ENCODE results near the gene RLN3.
"Not testable (repeated sequence)": the region's sequence is repeated elsewhere in the genome, so short reads cannot be mapped to it uniquely, and the experiment has no call there.

RLN3 gene

DNA sequence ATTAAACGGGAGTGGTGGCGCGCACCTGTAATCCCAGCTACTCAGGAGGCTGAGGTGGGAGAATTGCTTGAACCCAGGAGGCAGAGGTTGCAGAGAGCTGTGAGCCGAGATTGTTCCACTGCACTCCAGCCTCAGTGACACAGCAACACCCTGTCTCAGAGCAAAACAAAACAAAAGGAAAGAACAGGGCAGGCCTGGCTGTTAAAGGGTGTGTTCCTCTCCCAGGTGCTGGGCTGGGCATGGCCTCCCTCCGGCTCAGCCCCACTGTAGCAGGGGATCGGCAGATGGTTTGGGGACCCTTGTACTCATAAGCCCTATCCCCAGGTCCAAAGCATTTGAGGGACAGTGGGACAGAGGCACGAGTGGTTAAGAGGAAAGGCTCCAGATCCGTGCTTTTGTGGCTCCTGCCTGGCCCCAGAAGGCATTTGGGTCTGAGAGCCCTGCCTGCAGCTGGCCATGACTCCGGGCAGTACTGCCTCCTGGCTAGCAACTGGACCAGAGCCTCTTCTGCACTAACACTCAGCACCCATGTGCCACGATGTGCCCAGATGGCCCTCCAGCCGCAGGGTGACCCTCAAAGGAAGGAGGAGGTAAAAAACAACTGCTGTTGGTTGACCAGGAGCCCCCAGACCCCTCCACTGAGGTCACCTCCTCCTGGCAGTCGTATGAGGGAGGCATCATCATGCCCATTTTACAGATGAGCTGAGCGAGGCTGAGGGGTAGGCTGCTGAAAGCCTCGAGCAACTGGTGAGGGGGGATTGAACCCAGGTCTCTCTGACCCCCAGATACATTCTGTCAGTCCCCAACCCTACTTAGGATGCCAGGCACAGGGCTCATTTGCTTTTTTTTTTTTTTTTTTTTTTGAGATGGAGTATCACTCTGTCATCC, 31.8 kb upstream of the RLN3 start:
- FAIRE-seq = no peak

DNA sequence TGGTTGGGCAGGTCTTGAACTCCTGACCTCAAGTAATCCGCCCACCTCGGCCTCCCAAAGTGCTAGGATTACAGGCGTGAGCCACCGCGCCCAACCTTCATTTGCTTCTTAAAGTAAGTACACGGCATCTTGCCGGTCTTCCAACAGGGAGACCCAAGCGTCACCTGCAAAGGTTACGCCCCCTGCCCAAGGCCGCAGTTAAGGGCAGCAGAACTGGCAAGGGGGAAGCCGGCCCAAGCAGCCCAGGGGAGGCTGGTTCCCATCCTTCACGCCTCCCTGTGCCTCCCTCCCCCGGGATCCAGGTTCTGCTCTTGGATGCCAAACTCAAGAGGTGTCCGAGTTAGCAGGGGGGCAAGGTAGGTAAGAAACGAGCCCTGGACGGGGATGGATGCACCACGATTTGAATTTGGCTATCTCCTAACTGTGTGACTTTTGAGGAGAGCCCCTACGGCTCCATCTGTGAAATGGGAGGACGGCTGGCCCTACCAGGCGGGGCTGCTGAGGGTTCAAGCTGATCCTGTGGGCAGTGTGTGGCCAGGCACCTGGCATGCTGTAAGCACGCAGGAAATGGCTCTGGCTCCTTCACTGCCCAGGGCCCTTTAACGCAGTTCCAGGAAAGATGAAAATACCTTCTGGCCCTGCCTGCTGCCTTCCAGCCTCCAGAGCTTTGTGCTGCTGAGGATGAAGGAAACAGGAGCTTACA, 30.9 kb upstream of the RLN3 start:
- no peak for FAIRE-seq

DNA sequence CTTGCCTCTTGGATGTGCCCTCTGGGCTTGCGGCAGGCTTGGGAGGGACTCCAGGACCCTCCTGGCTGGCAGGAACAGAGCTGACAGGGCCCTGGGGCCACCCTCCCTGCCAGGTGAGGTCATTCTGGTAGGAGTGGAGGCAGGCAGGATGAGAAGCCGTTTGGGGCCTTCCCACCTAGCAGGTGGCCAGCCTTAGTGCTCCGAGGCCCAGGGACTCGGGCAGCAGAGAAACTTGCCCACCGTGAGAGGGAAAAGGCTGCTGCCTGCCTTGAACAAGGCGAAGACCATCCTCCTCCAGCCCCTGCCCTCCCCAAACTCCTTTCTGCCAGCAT, 30.4 kb upstream of the RLN3 start:
- no peak for FAIRE-seq

DNA sequence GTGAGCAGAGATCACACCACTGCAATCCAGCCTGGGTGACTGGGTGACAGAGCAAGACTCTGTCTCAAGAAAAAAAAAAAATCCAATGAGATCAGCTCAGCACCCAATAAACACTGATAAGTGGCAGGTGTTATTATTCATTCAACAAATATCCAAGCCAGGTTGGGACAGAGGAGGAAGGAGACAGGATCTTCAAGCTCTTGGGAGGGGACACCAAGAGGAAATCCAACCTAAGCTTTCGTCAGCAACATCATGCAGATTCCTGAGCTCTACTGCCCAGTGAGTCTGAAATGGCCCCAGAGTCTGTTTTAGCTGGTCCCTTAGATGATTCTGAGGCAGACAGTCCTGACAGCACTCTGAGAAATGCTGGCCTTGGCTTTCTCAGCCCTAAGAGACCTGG, 29.5 kb upstream of the RLN3 start:
- no peak for FAIRE-seq

DNA sequence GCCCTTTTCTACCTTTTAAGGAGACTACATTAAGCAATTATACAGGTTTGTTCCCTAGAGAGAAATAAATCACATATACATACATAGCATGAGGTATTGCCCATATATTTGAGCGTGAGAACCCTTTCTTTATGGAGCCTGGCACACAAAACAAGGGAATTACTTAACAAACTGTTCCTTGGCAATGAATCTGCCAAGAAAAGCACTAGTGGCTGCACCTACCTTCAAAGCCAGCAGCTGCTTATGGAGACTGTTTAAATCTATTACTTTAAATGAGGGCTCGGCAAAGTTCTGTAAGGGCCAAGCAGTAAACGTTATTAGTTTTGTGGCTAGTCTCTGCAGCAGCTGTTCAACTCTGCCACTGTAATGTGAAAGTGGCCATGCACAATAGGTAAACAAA, 28.9 kb upstream of the RLN3 start:
- FAIRE-seq = no peak

DNA sequence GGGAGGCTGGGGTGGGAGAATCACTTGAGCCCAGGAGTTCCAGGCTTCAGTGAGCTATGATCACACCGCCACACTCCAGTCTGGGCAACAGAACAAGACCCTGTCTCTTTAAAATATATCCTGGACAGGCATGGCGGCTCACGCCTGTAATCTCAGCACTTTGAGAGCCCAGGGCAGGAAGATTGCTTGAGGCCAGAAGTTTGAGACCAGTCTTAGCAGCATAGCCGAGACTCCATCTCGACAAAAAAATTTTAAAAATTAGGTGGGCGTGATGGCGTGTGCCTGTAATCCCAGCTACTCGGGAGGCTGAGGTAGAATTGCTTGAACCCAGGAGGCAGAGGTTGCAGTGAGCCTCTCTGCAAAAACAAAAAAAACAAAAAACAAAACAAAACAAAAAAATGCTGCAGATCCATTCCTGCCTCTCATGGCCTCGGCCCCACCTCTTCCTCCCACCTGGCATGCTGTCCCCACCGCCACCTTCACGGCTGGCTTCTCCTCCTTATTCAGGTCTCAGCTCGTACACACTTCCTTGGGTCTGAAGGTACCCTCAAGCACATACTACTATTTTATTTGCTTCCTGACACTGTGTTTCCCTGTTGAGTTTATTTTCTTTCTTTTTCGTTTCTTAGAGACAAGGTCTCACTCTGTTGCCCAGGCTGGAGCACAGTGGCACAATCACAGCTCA, 27.1 kb upstream of the RLN3 start:
- FAIRE-seq = no peak

DNA sequence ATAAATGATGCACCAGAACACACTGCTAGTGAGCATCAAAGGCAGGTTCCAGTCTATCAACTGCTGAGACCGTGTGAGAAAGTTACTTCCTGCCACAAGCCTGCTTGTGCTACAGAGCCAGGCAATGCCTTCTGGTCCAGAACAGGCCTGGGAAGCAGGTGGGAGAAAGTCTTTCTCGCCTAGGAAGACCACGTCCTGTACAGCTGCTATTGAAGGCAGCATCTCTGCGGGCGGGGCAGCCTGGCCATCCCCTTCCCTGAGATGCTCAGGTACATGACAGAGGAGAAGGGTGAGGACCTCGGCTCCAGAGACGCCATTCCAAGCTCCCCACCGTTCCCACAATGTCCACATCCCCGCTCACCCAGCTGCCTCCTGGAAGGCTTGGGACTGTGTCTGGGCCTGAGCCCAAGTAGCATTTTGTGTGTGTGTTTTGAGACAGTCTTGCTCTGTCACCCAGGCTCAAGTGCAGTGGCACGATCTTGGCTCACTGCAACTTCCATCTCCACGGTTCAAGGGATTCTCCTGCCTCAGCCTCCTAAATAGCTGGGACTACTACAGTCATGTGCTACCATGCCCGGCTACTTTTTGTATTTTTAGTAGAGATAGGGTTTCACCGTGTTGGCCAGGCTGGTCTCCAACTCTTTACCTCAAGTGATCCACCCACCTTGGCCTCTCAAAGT, 25.2 kb upstream of the RLN3 start:
- no peak for FAIRE-seq

DNA sequence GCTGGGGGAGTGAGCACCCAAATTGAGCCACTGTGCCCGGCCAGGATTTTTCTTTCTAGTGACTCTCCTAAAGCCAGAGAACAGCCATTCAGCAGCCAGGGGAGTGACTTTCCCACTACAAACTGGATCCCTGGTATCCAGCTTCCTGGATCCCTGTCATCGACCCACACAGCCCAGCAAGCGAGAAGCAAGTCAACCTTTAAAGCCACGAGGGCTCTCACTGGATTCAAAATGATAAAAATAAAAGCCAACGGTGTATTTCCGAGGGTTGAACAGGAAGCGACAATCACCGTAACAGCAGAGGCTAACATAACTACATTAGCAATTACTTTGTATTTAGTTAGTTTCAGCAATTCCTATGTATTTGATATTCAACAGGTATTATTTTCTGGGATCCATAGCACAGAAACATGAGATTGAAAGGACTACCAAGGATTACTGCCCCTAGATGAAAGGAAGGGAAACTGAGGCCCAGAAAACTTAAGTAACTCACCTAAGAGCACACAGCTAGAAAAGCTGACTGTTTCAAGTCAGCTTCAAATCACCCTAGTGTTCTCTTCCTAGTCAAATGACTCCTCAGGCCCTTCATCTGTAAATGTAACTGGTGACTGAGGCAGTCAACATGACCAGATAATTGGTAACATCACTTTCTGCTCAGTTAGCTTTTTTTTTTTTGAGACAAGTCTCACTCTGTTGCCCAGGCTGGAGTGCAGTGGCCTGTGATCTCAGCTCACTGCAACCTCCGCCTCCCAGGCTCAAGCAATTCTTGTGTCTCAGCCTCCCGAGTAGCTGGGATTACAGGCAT, 24.5 kb upstream of the RLN3 start:
- FAIRE-seq = no peak

DNA sequence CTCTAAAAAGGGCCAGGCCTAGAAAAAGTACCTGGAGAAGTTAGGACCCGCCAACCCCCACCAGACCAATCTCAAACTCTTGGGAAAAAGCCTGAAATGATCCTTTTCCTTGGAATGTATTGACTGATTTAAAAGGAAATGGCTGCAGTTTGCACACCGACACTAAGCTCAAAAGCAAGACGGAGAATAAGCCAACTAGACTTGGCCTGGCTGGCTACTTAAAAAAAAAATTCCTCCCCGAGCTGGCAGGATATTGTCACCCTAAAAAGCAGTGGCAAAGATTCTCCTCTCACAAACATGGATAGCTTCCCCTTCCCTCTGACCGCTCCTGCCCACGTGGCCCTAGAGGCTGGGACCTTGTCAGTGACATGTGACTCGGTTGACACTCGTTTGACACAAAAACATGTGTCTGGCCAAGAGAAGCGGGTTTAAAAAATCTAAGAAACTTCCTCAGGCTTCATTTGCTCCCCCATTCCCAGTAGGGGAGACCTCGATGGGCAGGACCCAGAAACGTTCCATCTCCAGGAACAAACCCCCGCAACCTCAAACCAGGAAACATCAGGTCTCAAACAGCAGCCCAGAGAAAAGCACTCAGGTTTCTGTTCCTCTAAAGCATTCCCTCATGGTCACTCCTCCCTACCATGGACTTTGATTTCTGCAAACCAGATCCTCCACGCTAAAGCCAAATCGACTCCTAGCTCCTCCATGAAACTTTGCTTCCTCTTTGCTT, 23.2 kb upstream of the RLN3 start:
- no peak for FAIRE-seq

DNA sequence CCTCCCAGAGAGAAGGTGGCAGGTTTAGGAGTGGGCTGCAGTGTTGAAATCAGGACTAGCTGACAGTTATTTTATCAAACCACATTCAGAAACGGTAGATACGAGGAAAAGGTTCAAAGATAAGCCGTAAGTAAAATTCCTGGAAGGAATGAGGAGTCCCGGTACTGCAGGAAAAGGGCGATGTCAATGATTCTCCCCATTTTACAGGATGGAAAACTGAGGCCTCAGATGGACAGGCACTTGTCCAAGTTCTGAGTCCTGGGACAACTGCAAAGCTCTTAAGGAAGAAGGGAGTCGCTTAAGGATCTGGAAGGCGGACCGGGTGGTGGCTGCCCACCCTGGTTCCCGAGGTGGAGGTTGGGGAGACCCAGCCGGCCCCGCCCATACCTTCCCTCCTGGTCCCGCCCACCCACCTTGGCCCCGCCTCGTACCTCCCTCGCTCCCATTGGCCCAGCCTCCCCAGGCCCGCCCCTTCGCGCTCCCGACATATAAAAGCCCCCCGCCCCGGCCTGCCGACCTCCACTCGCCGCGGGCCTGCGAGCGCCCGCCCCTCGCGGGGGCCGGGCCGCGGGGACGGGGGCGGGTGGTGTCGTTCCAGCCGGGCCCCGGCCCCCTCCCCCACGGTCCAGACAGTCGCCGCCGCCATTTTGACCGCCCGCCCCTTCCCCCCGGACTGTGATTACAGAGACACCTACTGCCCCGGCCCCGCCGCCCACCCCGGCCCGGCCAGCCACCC, 22.4 kb upstream of the RLN3 start:
- no peak for FAIRE-seq

DNA sequence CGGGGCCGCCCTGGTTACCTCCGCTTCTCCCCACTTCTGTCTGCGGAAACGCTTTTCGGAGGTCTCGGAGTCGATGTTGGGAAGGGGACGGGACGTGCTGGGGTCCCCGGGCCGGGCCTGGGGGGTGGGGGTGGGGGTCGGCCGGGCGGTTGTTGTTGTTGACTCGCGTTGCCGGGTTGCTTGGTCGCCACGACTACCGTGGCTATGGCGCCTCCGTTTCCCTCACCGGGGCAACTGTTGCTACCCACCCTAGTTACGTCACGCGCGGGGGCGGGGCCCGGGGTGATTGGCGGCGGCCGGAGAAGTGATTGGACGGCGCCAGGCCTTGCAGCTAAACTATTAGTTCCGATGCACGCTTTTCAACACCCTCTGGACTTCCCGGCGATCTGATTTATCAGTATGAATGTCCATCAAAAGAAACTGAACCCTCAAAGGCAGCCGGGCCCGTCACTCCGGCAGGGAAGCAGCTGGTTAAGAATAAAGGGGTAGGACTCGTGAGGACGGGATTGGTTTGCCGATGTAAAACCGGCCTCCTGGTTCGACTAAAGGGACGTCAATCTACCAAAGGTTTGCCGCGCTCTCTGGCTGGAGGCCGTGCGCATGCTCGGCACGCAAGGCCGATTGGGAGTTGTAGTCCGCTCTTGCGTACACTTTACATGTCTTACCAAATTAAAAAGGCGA, 21.7 kb upstream of the RLN3 start, which contains the start of gene RFX1:
RFX1 (minus strand) TSS at position 236 of the 681 bp plus-strand sequence. CDS start 12,477 bp downstream, outside the sequence.
- FAIRE-seq = peak; percentile 96

DNA sequence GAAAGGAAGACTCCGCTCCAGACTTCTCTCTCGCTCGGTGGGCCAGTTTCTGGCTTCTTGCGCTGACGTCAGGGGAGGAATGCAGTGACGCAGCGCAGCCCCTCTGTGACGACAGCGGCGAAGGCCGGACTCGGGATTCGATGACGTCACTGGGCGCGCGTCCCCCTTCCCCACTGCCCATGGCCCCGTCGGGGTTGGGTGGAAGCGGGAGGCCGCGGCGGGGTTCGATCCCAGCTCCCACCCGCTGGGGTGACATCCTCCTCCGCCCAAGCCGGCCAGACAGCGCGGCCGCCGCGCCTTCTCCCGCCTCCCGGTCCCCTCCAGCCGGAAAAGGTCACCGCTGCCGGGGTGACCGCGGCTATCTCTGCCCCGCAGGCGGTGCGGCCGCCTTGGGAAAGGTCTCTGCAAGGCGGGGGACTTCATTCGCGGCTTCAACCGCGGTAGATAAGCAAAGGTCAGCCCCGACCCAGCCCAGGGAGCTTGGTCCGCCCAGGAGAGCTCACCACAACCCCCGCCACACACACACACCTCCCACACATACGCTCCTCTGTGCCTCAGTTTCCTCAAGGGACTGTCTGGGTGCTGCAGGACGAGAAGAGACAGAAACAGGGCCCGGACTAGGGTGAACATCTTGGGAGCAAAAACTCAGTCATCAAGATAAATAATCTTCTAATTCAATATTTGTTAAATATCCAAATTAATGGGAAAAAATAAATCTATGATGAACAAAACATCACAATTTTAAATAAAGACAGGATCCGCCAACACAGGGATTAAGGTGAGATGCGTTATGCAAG, 21.0 kb upstream of the RLN3 start:
- FAIRE-seq = no peak

DNA sequence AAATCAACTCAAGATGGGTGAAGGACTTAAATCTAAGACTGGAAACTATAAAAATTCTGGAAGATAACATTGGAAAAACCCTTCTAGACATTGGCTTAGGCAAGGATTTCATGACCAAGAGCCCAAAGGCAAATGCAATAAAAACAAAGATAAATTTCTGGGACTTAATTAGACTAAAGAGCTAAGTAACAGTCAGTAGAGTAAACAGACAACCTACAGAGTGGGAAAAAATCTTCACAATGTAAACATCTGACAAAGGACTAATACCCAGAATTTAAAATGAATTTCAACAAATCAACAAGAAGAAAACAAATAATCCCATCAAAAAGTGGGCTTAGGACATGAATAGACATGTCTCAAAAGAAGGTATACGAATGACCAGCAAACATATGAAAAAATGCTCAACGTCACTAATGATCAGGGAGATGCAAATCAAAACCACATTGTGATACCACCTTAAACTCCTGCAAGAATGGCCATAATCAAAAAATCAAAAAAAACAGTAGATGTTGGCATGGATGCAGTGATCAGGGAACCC, 15.5 kb upstream of the RLN3 start:
- FAIRE-seq = no peak

DNA sequence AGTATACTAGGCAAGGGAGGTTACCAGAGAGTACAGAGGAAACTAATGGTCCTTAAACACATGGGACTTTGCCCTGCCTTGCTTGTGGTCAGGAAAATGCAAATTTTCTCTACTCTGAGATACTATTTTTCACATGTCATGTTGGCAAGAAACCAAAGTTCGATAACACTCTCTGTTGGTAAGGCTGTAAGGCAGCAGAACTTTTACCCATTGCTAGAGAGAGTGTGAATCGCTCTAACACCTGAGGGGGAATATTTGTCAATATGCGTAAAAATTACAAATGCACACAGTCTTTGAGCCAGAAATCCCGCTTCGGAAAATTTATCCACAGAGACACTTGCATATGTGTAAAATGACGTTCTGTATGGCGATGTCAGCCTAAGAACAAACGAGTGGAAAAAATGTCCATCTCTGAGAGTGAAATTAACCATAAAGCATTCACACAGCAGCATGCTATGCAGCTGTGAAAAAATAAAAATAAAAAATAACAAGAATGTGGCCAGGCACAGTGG, 12.4 kb upstream of the RLN3 start:
- FAIRE-seq = no peak

DNA sequence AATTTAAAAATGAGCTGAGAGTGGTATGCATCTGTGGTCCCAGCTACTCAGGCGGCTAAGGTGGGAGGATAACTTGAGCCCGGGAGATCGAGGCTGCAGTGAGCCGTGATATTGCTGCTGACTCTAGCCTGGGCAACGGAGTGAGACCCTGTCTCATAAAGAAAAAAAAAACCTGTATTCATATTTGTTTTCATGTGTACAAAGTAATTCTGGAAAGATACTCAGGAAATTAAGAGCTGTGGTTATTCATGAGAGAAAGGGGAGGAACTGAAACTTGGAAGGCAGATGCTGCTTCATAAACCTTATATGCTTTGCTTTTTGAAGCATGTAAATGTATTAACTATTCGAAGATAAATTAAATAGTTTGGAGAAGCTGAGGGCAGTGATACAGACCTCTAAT, 8.8 kb upstream of the RLN3 start:
- no peak for FAIRE-seq

DNA sequence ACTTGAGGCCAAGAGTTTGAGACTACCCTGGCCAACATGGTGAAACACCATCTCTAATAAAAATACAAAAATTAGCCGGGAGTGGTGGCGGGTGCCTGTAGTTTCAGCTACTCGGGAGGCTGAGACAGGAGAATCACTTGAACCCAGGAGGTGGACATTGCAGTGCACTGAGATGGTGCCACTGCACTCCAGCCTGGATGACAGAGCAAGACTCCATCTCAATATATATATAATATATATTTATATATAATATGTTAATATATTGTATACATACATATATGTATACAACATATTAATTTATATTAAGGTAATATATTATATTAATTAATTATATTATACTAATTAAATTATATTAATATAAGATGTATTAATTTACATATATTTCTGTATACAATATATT, 8.2 kb upstream of the RLN3 start:
- not testable (repeated sequence) for FAIRE-seq

DNA sequence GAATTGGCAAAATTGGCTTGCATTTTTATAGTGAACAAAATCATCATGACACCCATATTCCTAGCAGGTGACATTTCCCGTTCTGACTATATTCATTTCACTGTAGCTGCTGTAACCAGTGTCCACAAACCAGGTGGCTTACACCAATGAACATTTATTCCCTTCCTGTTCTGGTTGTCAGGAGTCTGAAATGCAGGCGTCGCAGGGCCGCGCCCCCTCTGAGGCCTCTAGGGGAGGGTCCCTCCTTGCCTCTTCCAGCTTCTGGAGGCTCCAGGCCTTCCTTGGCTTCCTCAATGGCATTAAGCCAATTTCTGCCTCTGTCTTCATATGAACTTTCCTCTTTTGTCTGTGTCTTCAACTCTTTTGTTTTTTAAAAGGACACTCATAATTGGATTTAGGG, 6.5 kb upstream of the RLN3 start:
- no peak for FAIRE-seq

DNA sequence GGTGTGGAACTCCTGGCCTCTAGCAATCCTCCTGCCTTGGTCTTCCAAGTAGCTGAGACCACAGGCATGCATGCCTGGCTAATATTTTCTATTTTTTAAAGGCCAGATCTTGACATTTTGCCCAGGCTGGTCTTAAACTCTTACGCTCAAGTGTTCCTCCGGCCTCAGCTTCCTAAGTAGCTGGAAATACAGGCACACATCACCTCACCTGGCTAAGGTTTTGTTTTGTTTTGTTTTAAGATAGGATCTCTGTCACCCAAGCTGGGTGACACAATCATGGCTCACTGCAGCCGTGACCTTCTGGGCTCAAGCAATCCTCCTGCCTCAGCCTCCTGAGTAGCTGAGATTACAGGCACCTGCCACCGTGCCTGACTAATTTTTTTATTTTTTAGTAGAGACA, 5.5 kb upstream of the RLN3 start:
- no peak for FAIRE-seq
